ENCODE measurements around the gene SESTD1.
A peak's percentile ranks its signal among the peaks of the same experiment; 100 is the strongest.

SESTD1 gene

DNA sequence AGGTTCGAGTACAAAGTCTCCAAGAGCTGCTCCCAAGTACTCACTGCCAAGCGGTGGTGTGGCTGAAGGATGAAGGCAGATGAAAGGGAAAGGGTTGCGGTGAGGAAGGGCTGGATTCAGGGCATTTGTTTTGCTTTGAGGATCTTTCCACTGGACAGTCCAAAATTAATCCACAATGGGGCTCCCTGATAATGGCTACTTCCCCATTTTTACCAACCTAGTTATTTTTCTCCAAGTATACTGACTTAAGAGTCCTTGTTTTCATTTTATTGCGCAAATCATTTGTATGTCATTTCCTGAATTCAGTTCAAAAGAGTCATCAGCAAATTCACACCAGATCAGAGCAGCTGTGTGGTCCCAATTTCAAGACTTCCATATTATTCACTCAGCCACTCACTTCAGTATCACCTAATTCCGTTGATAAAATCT lies 464 bp upstream of the SESTD1 start:
- H3K4me3 ChIP-seq: peak overlapping the region; percentile 64 to 82
- peak overlapping the region; percentile 93 to 94 for H3K27ac ChIP-seq
- intact Hi-C loops (cut with DNase I; ENCODE audit: low total_unique reads): no loop called here

DNA sequence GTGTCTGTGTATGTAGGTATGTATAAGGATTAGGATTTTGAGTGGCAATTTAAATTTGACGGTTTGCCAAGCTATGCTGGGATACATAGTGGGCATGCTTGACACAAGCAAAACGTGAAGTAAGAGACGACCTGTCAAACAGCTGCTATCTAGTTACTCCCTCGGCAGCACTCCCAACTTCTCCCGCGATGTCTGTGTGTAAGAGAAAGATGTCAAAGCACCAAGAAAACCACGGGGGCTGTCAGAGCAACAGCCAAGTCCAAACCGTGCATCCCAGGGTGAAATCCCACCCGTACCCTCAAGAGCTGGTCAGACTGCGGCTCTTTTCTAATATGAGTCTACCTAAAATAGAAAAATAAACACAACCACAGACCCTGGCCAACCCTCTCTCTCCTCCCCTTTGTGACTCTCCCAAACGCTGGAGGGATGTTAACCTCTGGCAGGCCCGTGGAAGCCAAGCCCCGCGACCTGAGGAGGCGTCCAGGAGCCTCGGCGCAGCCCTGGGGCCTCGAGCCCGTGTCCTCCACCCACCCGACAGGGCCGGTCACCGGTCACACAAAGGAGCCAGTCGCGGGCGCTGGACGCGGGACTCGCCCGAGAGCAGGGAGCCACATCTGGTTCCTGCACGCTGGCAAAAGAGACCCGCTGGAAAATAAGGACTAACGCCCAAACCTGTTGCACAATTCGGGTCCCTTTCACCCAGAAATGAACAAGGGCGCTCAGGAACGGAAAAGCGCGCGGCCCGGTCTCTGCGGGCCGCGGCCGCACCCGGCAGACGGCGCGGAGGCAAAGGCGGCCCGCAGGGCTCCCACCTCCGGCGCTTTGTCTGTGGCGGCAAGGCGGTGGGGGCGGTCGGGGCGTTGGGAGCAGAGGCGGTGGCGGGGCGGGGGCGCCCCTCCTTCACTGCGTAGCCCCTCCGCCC lies 925 bp downstream of the SESTD1 start:
- TF ChIP-seq, protein P1, sequence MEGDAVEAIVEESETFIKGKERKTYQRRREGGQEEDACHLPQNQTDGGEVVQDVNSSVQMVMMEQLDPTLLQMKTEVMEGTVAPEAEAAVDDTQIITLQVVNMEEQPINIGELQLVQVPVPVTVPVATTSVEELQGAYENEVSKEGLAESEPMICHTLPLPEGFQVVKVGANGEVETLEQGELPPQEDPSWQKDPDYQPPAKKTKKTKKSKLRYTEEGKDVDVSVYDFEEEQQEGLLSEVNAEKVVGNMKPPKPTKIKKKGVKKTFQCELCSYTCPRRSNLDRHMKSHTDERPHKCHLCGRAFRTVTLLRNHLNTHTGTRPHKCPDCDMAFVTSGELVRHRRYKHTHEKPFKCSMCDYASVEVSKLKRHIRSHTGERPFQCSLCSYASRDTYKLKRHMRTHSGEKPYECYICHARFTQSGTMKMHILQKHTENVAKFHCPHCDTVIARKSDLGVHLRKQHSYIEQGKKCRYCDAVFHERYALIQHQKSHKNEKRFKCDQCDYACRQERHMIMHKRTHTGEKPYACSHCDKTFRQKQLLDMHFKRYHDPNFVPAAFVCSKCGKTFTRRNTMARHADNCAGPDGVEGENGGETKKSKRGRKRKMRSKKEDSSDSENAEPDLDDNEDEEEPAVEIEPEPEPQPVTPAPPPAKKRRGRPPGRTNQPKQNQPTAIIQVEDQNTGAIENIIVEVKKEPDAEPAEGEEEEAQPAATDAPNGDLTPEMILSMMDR (IDR thresholded peaks at IDR 0.05): no peak
- DNase-seq: peak; percentile 71 to 78
- intact Hi-C loops (cut with DNase I; ENCODE audit: low total_unique reads): no loop called here
- Histone ChIP-seq H3K27me3 (no peaks in the 10 kb centered on the region), H3K9me3 (no peaks in the 10 kb centered on the region), H3K4me3 (peak overlapping the region; percentile 64 to 82), H3K36me3 (no peaks in the 10 kb centered on the region), H3K27ac (peak overlapping the region; percentile 93 to 94), H3K4me1 (peaks cover 0 to 68% (median 30%) of the 10 kb centered on the region in 4 donors)

More for the DNA sequence above, 464 bp upstream of the SESTD1 start:
- Histone ChIP-seq H3K27me3 (no peaks in the 10 kb centered on the region), H3K36me3 (no peaks in the 10 kb centered on the region), H3K4me1 (peaks cover 0 to 54% (median 22%) of the 10 kb centered on the region in 4 donors), H3K9me3 (no peaks in the 10 kb centered on the region)
- DNase-seq: no peak
- TF ChIP-seq, protein P1 (IDR thresholded peaks at IDR 0.05): no peak

DNA sequence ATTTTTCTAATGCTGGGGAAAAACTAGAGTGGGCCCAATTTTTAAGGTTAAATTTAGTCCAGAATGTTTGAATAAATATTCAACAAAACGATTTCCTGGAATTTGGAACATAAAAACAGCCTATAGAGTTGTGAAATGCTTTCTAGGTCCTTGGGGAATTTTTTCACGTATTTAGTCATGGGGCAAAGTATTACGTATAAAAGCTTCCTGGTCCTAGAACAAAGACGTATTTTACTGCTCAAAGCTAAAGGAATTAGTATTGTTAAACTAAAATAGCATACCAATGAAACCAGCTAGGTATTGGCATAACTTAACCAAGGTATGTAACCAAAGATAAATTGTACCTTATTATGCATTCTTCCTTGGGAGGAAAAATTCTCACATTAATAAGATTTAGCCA lies 1.6 kb downstream of the SESTD1 start:
- no peaks in the 10 kb centered on the region for H3K36me3 ChIP-seq
- no peaks in the 10 kb centered on the region for H3K9me3 ChIP-seq
- TF ChIP-seq, protein P1 (IDR thresholded peaks at IDR 0.05): no peak
- intact Hi-C loops (cut with DNase I; ENCODE audit: low total_unique reads): no loop called here
- peak overlapping the region; percentile 64 to 82 for H3K4me3 ChIP-seq
- peak overlapping the region; percentile 93 to 94 for H3K27ac ChIP-seq
- peaks cover 0 to 69% (median 31%) of the 10 kb centered on the region in 4 donors for H3K4me1 ChIP-seq
- no peaks in the 10 kb centered on the region for H3K27me3 ChIP-seq
- no peak for DNase-seq

DNA sequence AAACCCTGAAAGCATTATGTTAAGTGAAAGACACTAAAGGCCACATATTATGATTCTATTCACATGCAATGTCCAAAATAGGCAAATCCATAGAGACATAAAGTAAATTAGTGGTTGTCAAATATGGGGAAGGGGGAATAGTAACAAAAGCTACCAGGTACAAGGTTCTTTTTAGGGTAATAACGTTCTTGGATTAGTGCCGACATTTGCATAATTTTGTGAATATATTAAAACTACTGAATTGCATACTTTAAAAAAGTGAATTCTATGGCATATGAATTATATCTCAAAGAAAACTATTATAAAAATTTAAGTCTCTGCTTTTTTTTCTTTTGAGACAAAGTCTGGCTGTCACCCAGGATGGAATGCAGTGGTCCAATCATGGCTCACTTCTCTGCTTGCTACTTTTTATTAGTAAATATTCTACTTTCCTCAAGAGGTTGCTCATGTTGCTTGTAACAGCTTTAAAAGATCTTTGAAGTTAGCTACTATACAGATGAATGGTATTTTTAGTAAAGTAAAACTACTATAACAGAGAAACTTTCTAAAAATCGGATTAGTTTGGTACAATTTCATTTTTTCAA lies 2.5 kb downstream of the SESTD1 start:
- Histone ChIP-seq H3K27ac (peak overlapping the region; percentile 93 to 94), H3K27me3 (no peaks in the 10 kb centered on the region), H3K9me3 (no peaks in the 10 kb centered on the region), H3K4me1 (peaks cover 0 to 71% (median 30%) of the 10 kb centered on the region in 4 donors), H3K4me3 (peak overlapping the region; percentile 64 to 82), H3K36me3 (no peaks in the 10 kb centered on the region)
- TF ChIP-seq, protein P1 (IDR thresholded peaks at IDR 0.05): no peak
- intact Hi-C loops (cut with DNase I; ENCODE audit: low total_unique reads): no loop called here
- DNase-seq: no peak

DNA sequence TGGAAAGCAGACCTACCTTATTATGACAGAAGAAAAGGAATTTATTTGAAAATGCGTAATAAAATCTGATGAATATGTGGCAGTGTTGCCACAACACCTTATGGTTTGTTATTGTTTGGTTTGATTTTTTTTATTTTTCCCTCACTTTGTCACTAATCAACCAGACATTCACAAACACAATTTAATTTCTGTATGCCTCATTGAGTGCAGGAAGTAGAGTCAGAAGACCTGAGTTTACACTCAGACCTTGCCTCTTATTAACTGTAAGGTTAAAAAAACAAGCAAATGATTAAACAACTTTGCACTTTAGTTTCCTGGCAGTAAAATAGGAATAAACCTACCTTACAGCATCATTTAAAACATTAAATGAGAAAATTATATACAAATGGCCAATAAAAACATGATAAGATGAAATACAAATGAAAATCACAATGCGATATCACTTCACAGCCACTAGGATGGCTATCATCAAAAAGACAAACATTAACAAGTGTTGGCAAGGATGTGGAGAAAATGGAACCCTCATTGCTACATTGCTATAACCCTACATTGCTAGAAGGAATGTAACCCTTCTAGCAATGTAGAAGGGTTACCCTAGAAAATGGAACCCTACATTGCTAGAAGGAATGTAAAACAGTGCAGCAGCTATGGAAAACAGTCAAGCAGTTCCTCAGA lies 3.3 kb downstream of the SESTD1 start:
- intact Hi-C loops (cut with DNase I; ENCODE audit: low total_unique reads): no loop called here
- peak overlapping the region in 1 of 2 donors; percentile 82 for H3K4me3 ChIP-seq
- H3K36me3 ChIP-seq: no peaks in the 10 kb centered on the region
- no peaks in the 10 kb centered on the region for H3K27me3 ChIP-seq
- H3K4me1 ChIP-seq: peaks cover 0 to 68% (median 30%) of the 10 kb centered on the region in 4 donors
- no peak overlapping the region for H3K27ac ChIP-seq
- no peaks in the 10 kb centered on the region for H3K9me3 ChIP-seq
- DNase-seq: no peak
- TF ChIP-seq, protein P1 (IDR thresholded peaks at IDR 0.05): no peak

Data from tibial artery (tissue), 4 donors.